Mesendoderm (in vitro differentiated cells): ENCODE measurements around the gene UBE2E2.

Source experiments
- DNase-seq: peaks from one replicate; pipeline ENCODE4 v3.0.0; 2013
- H2AK5ac ChIP-seq: 2 replicates; pipeline ENCODE4 v1.6.1; 2013; ENCODE audit warnings: low read length, inconsistent platforms
- H2BK120ac ChIP-seq: 2 replicates; pipeline ENCODE4 v1.6.1; 2013; ENCODE audit warnings: low read depth, mild to moderate bottlenecking, low read length, moderate library complexity, mixed read lengths
- H2BK15ac ChIP-seq: replicated peaks from 2 replicates; pipeline ENCODE4 v1.6.1; 2013; ENCODE audit warnings: low read depth, mild to moderate bottlenecking, moderate library complexity
- H2BK5ac ChIP-seq: 2 replicates; pipeline ENCODE4 v1.6.1; 2013; ENCODE audit warnings: low read length, inconsistent platforms
- H3K18ac ChIP-seq: 2 replicates; pipeline ENCODE4 v1.6.1; 2013; ENCODE audit warnings: mild to moderate bottlenecking, low read length, mixed read lengths
- H3K23ac ChIP-seq: one replicate; pipeline ENCODE4 v1.6.1; 2013; ENCODE audit warnings: low read length
- H3K27ac ChIP-seq: 2 replicates; pipeline ENCODE4 v1.5.1; 2013; ENCODE audit warnings: low read depth, mild to moderate bottlenecking, inconsistent platforms, low read length, moderate library complexity
- H3K27me3 ChIP-seq: 2 replicates; pipeline ENCODE4 v1.6.1; 2013; ENCODE audit warnings: low read length, control low read depth, mild to moderate bottlenecking, inconsistent platforms; ENCODE audit not compliant: insufficient read depth, poor library complexity
- H3K36me3 ChIP-seq: 2 replicates; pipeline ENCODE4 v1.6.1; 2013; ENCODE audit warnings: low read length, inconsistent platforms; ENCODE audit not compliant: control insufficient read depth, insufficient read depth
- H3K4ac ChIP-seq: one replicate; pipeline ENCODE4 v1.6.1; 2013; ENCODE audit warnings: low read depth, mild to moderate bottlenecking, low read length, moderate library complexity
- H3K4me1 ChIP-seq: 2 replicates; pipeline ENCODE4 v1.6.1; 2013; ENCODE audit warnings: low read depth, low read length, inconsistent platforms; ENCODE audit not compliant: control insufficient read depth
- H3K4me2 ChIP-seq: 2 replicates; pipeline ENCODE4 v1.6.1; 2013; ENCODE audit warnings: low read length
- H3K4me3 ChIP-seq: 2 replicates; pipeline ENCODE4 v1.5.1; 2013; ENCODE audit warnings: mild to moderate bottlenecking, low read length
- H3K56ac ChIP-seq: one replicate; pipeline ENCODE4 v1.6.1; 2013; ENCODE audit warnings: low read length
- H3K79me1 ChIP-seq: 2 replicates; pipeline ENCODE4 v1.6.1; 2013; ENCODE audit warnings: low read length, inconsistent platforms
- H3K79me2 ChIP-seq: 2 replicates; pipeline ENCODE4 v1.6.1; 2013; ENCODE audit warnings: mild to moderate bottlenecking, low read length; ENCODE audit not compliant: control insufficient read depth, insufficient read depth
- H3K9ac ChIP-seq: 2 replicates; pipeline ENCODE4 v1.6.1; 2013; ENCODE audit warnings: low read length, inconsistent platforms
- H4K5ac ChIP-seq: one replicate; pipeline ENCODE4 v1.6.1; 2013; ENCODE audit warnings: low read length
- H4K8ac ChIP-seq: one replicate; pipeline ENCODE4 v1.6.1; 2013; ENCODE audit warnings: low read depth, mild to moderate bottlenecking, control low read depth, low read length, moderate library complexity
- WGBS: extraction: QIAGEN DNeasy Blood & Tissue Kit; methylation state at CpG from one replicate; pipeline ENCODE4 v1.1.7; 2013; ENCODE audit warnings: low lambda C conversion rate, missing lambda C conversion rate; ENCODE audit not compliant: insufficient coverage; ENCODE audit errors: extremely low coverage; 5-methylcytosine and 5-hydroxymethylcytosine counted together

UBE2E2 gene

DNA sequence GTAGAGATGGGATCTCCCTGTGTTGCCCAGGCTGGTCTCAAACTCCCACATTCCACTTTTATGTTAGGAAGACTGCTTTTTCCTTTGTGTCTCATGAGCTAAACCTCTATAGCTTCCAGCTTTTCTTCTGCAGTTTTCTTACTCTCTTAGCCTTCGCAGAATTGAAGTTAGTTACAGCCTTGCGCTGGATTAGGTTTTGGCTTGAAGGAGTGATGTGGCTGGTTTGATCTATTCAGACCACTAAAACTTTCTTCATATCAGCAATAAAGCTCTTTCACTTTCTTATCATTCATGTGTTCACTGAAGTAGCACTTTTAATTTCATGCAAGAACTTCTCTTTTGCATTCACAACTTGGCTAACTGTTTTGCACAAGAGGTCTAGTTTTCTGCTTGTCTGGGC, 254.6 kb downstream of the UBE2E2 start:
- no peak overlapping the region for H3K23ac ChIP-seq
- WGBS = no CpG with 5 or more reads among the region's 2 CpGs

DNA sequence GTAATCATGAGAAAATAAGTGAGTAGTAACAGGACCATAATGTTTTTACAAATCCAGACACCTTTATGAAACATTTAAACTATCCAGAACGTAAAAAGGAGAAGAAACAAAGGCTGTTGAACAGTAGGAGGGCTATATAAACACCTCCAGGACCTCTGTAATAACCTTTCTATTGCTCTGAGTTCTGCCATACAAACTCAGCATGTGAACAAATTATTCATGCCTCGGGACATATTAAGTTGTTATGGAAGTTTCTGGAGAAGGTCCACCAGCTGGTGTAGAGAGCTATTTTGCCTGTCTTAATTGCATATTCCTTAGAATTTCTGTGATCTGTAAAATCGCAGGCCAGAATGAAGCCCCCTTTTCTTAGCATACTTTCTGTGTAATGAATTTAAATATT, 256.3 kb downstream of the UBE2E2 start:
- Histone ChIP-seq H3K79me1 (no peaks in the 10 kb centered on the region), H3K4me3 (no peak overlapping the region), H3K79me2 (no peaks in the 10 kb centered on the region), H3K56ac (no peak overlapping the region), H2BK120ac (no peak overlapping the region), H3K23ac (no peak overlapping the region), H3K27me3 (no peaks in the 10 kb centered on the region), H3K36me3 (no peaks in the 10 kb centered on the region), H4K5ac (no peak overlapping the region), H3K27ac (no peak overlapping the region), H3K18ac (no peak overlapping the region), H3K4ac (no peak overlapping the region), H3K4me1 (no peaks in the 10 kb centered on the region), H3K9ac (no peak overlapping the region), H3K4me2 (no peak overlapping the region), H2BK5ac (no peak overlapping the region), H2BK15ac (no peak overlapping the region), H4K8ac (no peak overlapping the region), H2AK5ac (no peak overlapping the region)
- no CpG with 5 or more reads among the region's 3 CpGs for WGBS
- no peak for DNase-seq

More for the DNA sequence above, 254.6 kb downstream of the UBE2E2 start:
- H4K5ac ChIP-seq = no peak overlapping the region
- H3K4me2 ChIP-seq = no peak overlapping the region
- no peak overlapping the region for H3K9ac ChIP-seq
- H2BK120ac ChIP-seq = no peak overlapping the region
- H3K4ac ChIP-seq = no peak overlapping the region
- no peak overlapping the region for H3K56ac ChIP-seq
- H3K36me3 ChIP-seq = no peaks in the 10 kb centered on the region
- no peak overlapping the region for H4K8ac ChIP-seq
- H3K27me3 ChIP-seq = no peaks in the 10 kb centered on the region
- no peaks in the 10 kb centered on the region for H3K4me1 ChIP-seq
- no peak overlapping the region for H3K18ac ChIP-seq
- H3K27ac ChIP-seq = no peak overlapping the region
- H2AK5ac ChIP-seq = no peak overlapping the region
- H3K4me3 ChIP-seq = no peak overlapping the region
- H3K79me2 ChIP-seq = no peaks in the 10 kb centered on the region
- H3K79me1 ChIP-seq = no peaks in the 10 kb centered on the region
- H2BK5ac ChIP-seq = no peak overlapping the region
- no peak overlapping the region for H2BK15ac ChIP-seq
- no peak for DNase-seq

GRCh38 chr3:23459889-23460546, 256.9 kb downstream of the UBE2E2 start:
- Histone ChIP-seq H2BK5ac (no peak overlapping the region), H3K79me1 (no peaks in the 10 kb centered on the region), H3K56ac (no peak overlapping the region), H3K4me1 (no peaks in the 10 kb centered on the region), H3K4ac (no peak overlapping the region), H3K27ac (no peak overlapping the region), H4K5ac (no peak overlapping the region), H2BK15ac (no peak overlapping the region), H3K9ac (no peak overlapping the region), H3K23ac (no peak overlapping the region), H3K27me3 (no peaks in the 10 kb centered on the region), H3K4me3 (no peak overlapping the region), H3K4me2 (no peak overlapping the region), H4K8ac (no peak overlapping the region), H2AK5ac (no peak overlapping the region), H3K36me3 (no peaks in the 10 kb centered on the region), H2BK120ac (no peak overlapping the region), H3K79me2 (no peaks in the 10 kb centered on the region), H3K18ac (no peak overlapping the region)
- WGBS = no CpG with 5 or more reads among the region's 4 CpGs
- DNase-seq = no peak

DNA sequence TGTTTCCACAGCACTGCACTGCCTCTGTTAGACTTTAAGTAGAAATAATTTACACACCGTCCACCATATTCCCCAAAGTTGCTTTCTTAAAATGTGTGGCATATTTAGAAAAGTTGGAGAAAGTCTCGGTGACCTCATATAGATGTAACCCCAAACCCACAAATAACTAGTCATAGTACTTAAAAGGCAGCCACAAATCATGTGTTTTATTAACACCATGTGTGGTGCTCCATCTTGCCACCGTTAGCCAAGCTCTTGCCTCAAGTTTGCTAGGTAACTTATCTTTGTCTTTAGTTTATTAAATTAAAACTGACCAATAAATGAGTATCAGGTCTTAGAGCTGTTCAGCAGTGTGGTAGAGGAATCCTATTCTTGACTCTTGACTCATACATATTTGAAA, 257.9 kb downstream of the UBE2E2 start:
- H2BK15ac ChIP-seq = no peak overlapping the region
- no peak overlapping the region for H2BK5ac ChIP-seq
- no peaks in the 10 kb centered on the region for H3K4me1 ChIP-seq
- no peak overlapping the region for H4K8ac ChIP-seq
- no peaks in the 10 kb centered on the region for H3K36me3 ChIP-seq
- H3K4me2 ChIP-seq = no peak overlapping the region
- no peak overlapping the region for H3K23ac ChIP-seq
- no peak overlapping the region for H3K9ac ChIP-seq
- no CpG with 5 or more reads among the region's 3 CpGs for WGBS
- H4K5ac ChIP-seq = no peak overlapping the region
- no peak overlapping the region for H2AK5ac ChIP-seq
- H3K4me3 ChIP-seq = no peak overlapping the region
- H3K79me1 ChIP-seq = no peaks in the 10 kb centered on the region
- no peak overlapping the region for H3K18ac ChIP-seq
- no peak overlapping the region for H3K27ac ChIP-seq
- H3K27me3 ChIP-seq = no peaks in the 10 kb centered on the region
- H3K4ac ChIP-seq = no peak overlapping the region
- DNase-seq = no peak
- H3K79me2 ChIP-seq = no peaks in the 10 kb centered on the region
- H2BK120ac ChIP-seq = no peak overlapping the region
- H3K56ac ChIP-seq = no peak overlapping the region

DNA sequence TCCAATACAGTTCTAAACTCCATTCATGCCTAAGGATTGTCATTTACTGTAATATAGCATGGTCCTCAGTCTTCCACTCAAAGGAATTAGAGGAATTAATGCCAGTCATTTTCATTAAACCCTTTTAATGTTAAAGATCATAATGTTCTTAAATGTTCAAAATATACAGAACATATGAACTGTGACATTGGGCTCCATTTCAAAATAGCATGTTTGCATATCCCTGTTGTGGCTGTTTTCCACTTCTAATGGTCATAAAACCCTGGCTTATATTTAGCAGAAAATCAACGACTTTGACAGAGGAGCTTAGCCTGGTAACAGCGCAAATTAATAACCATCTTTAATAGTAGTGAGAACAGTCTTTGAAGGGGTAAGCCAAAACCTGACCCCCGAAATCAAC, 260.7 kb downstream of the UBE2E2 start:
- no peaks in the 10 kb centered on the region for H3K4me1 ChIP-seq
- H3K4me3 ChIP-seq = no peak overlapping the region
- no CpG with 5 or more reads among the region's 3 CpGs for whole genome bisulfite sequencing

GRCh38 chr3:23465569-23465968, 262.4 kb downstream of the UBE2E2 start:
- H3K4ac ChIP-seq = no peak overlapping the region
- no peak overlapping the region for H3K27ac ChIP-seq
- no peak overlapping the region for H3K4me3 ChIP-seq
- no peaks in the 10 kb centered on the region for H3K79me2 ChIP-seq
- DNase-seq = no peak
- H2BK5ac ChIP-seq = no peak overlapping the region
- no peaks in the 10 kb centered on the region for H3K36me3 ChIP-seq
- H2BK120ac ChIP-seq = no peak overlapping the region
- no peak overlapping the region for H3K9ac ChIP-seq
- H3K18ac ChIP-seq = no peak overlapping the region
- H3K56ac ChIP-seq = no peak overlapping the region
- H3K27me3 ChIP-seq = no peaks in the 10 kb centered on the region
- no peak overlapping the region for H3K23ac ChIP-seq
- no peak overlapping the region for H4K5ac ChIP-seq
- H2BK15ac ChIP-seq = no peak overlapping the region
- no peak overlapping the region for H3K4me2 ChIP-seq
- H3K79me1 ChIP-seq = no peaks in the 10 kb centered on the region
- H2AK5ac ChIP-seq = no peak overlapping the region
- H3K4me1 ChIP-seq = no peaks in the 10 kb centered on the region
- no peak overlapping the region for H4K8ac ChIP-seq

More for the DNA sequence above, 260.7 kb downstream of the UBE2E2 start:
- H2BK120ac ChIP-seq = no peak overlapping the region
- no peak overlapping the region for H3K4ac ChIP-seq
- H3K9ac ChIP-seq = no peak overlapping the region
- no peak overlapping the region for H2BK5ac ChIP-seq
- no peaks in the 10 kb centered on the region for H3K79me1 ChIP-seq
- H2AK5ac ChIP-seq = no peak overlapping the region
- H3K23ac ChIP-seq = no peak overlapping the region
- H3K27me3 ChIP-seq = no peaks in the 10 kb centered on the region
- H4K5ac ChIP-seq = no peak overlapping the region
- H3K18ac ChIP-seq = no peak overlapping the region
- H4K8ac ChIP-seq = no peak overlapping the region
- no peaks in the 10 kb centered on the region for H3K36me3 ChIP-seq
- no peak overlapping the region for H3K27ac ChIP-seq
- no peaks in the 10 kb centered on the region for H3K79me2 ChIP-seq
- H3K4me2 ChIP-seq = no peak overlapping the region
- DNase-seq = no peak
- H3K56ac ChIP-seq = no peak overlapping the region
- H2BK15ac ChIP-seq = no peak overlapping the region
